Endothelial cell of umbilical vein (primary cell): ENCODE results near the gene RPL39L. TPM values are rescaled to one million over a fixed set of nuclear protein-coding genes. Genes with fewer than 3 reads are reported as not detected.
"Not testable (repeated sequence)": the region's sequence is repeated elsewhere in the genome, so short reads cannot be mapped to it uniquely, and the experiment has no call there.

ENCODE experiments used
- BruUV-seq: library from RNA; stranded (reverse); fragments of 400-500 nt; replicated peaks from 2 replicates; lab custom pipeline; 2021; lab: Mats Ljungman, UMichigan
- CTCF ChIA-PET: fragments of 300-600, 350-600 bp; sonication (Branson Sonifier 250); formaldehyde crosslinking; loops from one replicate; lab custom pipeline; 2021; ENCODE audit warnings: antibody characterized with exemption, inconsistent platforms; lab: Charles Lee
- POLR2A ChIA-PET: fragments of 300-600, 350-600 bp; sonication (Branson Sonifier 250); formaldehyde crosslinking; loops from one replicate; lab custom pipeline; 2021; ENCODE audit warnings: antibody characterized with exemption, inconsistent platforms; lab: Charles Lee
- DNase-seq: peaks from one replicate; pipeline ENCODE4 v3.0.0-alpha.2; 2011; ENCODE audit warnings: low read depth, low spot score
- FAIRE-seq: peaks from 2 replicates; lab custom pipeline; 2011; peaks lifted over from hg19 to GRCh38; lab: Jason Lieb, UNC
- H2AFZ ChIP-seq: 2 replicates; pipeline ENCODE4 v1.6.0; 2012; ENCODE audit warnings: low read depth, low read length, control low read depth, inconsistent platforms
- H3K27ac ChIP-seq: 2 replicates; pipeline ENCODE4 v1.5.1; 2011; ENCODE audit warnings: low read depth, mild to moderate bottlenecking, control low read depth, low read length, moderate library complexity; ENCODE audit not compliant: insufficient read depth
- H3K27me3 ChIP-seq, 2 experiments: 2 replicates each; pipeline versions ENCODE4 v1.6.0 to v1.6.1; 2011; ENCODE audit warnings: low read length in 2 of 2, mixed read lengths in 1 of 2; ENCODE audit not compliant: control insufficient read depth in 2 of 2, insufficient read depth in 2 of 2
- H3K36me3 ChIP-seq, 2 experiments: 2 replicates in 1 of 2; 3 replicates in 1 of 2; pipeline ENCODE4 v1.5.1; 2011; ENCODE audit warnings: low read length in 2 of 2, mild to moderate bottlenecking in 1 of 2, moderate library complexity in 1 of 2; ENCODE audit not compliant: control insufficient read depth in 2 of 2, insufficient read depth in 2 of 2; ENCODE audit errors: extremely low read depth in 1 of 2
- H3K4me1 ChIP-seq: 3 replicates; pipeline ENCODE4 v1.5.1; 2011; ENCODE audit warnings: mild to moderate bottlenecking, low read length; ENCODE audit not compliant: control insufficient read depth, insufficient read depth; ENCODE audit errors: extremely low read depth
- H3K4me2 ChIP-seq: 2 replicates; pipeline ENCODE4 v1.6.1; 2011; ENCODE audit warnings: low read length, control low read depth, mixed read lengths; ENCODE audit not compliant: insufficient read depth
- H3K4me3 ChIP-seq, 3 experiments: fragments of 200-600 bp in 1 of 3; sonication (generic), shearing (Covaris generic) in 1 of 3; replicated peaks in 1 of 3; 2 replicates each; pipeline ENCODE4 v1.5.1; 2011 to 2016; ENCODE audit warnings: control low read depth in 3 of 3, low read length in 3 of 3, mild to moderate bottlenecking in 2 of 3, inconsistent platforms in 1 of 3, low read depth in 1 of 3, moderate library complexity in 1 of 3; ENCODE audit not compliant: insufficient read depth in 1 of 3
- H3K79me2 ChIP-seq: 2 replicates; pipeline ENCODE4 v1.6.0; 2012; ENCODE audit warnings: low read length, inconsistent platforms; ENCODE audit not compliant: control insufficient read depth, insufficient read depth
- H3K9ac ChIP-seq: replicated peaks from 2 replicates; pipeline ENCODE3; 2011; ENCODE audit warnings: low read length, control low read depth; ENCODE audit not compliant: insufficient read depth; ENCODE audit errors: extremely low read depth
- H3K9me1 ChIP-seq: replicated peaks from 3 replicates; pipeline ENCODE4 v1.6.0; 2011; ENCODE audit warnings: mild to moderate bottlenecking, low read length; ENCODE audit not compliant: control insufficient read depth, insufficient read depth; ENCODE audit errors: extremely low read depth
- H3K9me3 ChIP-seq: replicated peaks from 2 replicates; pipeline ENCODE4 v1.5.1; 2012; ENCODE audit warnings: low read length, inconsistent platforms; ENCODE audit not compliant: control insufficient read depth, insufficient read depth
- H4K20me1 ChIP-seq: replicated peaks from 2 replicates; pipeline ENCODE3; 2011; ENCODE audit warnings: mild to moderate bottlenecking, low read length; ENCODE audit not compliant: control insufficient read depth, insufficient read depth; ENCODE audit errors: extremely low read depth
- EZH2 ChIP-seq: IDR thresholded peaks from 2 replicates; pipeline ENCODE4 v1.6.1; 2012; ENCODE audit warnings: borderline replicate concordance, low read depth, mild to moderate bottlenecking, moderate library complexity, low read length, inconsistent platforms; ENCODE audit not compliant: severe bottlenecking
- FOS ChIP-seq: IDR thresholded peaks from 2 replicates; pipeline ENCODE4 v1.6.1; 2011; ENCODE audit warnings: mild to moderate bottlenecking, low read length, moderate library complexity, borderline replicate concordance; ENCODE audit not compliant: insufficient read depth
- GATA2 ChIP-seq: IDR thresholded peaks from 2 replicates; pipeline ENCODE4 v1.7.0; 2011; ENCODE audit warnings: low read depth, mild to moderate bottlenecking, moderate library complexity, mixed read lengths, low read length; ENCODE audit not compliant: insufficient read length, insufficient read depth
- JUN ChIP-seq: IDR thresholded peaks from 2 replicates; pipeline ENCODE4 v1.6.1; 2011; ENCODE audit warnings: borderline replicate concordance, low read depth; ENCODE audit not compliant: insufficient read length, insufficient read depth
- MYC ChIP-seq: IDR thresholded peaks from one replicate; pipeline ENCODE4 v1.6.1; 2011; ENCODE audit warnings: mild to moderate bottlenecking, low read depth, low read length
- POLR2A ChIP-seq: IDR thresholded peaks from 2 replicates; pipeline ENCODE4 v1.6.1; 2012; ENCODE audit warnings: low read depth, mild to moderate bottlenecking, control low read depth, low read length
- POLR2AphosphoS5 ChIP-seq: IDR thresholded peaks from 2 replicates; pipeline ENCODE4 v1.6.1; 2012; ENCODE audit warnings: low read depth, mild to moderate bottlenecking, control low read depth, low read length, moderate library complexity; ENCODE audit not compliant: insufficient read depth
- dilution Hi-C: fragments of 300-500 bp; cut with MboI; formaldehyde crosslinking; loops from one replicate; pipeline ENCODE4 v1.15.0; 2019; ENCODE audit warnings: low sequenced_read_pairs; ENCODE audit not compliant: extremely low pct_ligation_motif_present
- intact Hi-C: fragments of 100-400 bp; cut with micrococcal nuclease; formaldehyde crosslinking; loops from one replicate; pipeline ENCODE4 v1.10.0; 2022
- polyA plus RNA-seq, 4 experiments: library from polyadenylated mRNA; depleted of rRNA in 3 of 4; stranded (reverse) in 3 of 4; unstranded in 1 of 4; fragments of >200 nt; gene quantifications; 2 replicates each; pipeline versions ENCODE4 v1.2.1 to v1.2.3, GENCODE V29; 2011 to 2012; ENCODE audit warnings: missing spikeins in 1 of 4
- total RNA-seq: library from RNA; stranded (reverse); gene quantifications from 2 replicates; pipeline ENCODE4 v1.2.3, GENCODE V29; 2021
- TF ChIP-seq, protein P1 (sequence below): IDR thresholded peaks from 2 replicates; pipeline ENCODE4 v1.6.1; 2011; ENCODE audit not compliant: insufficient read depth, insufficient read length
- TF ChIP-seq, protein P2 (sequence below), 2 donors: IDR thresholded peaks; 1 replicate in 1 of 2; 2 replicates in 1 of 2; pipeline ENCODE4 v1.5.1; 2011; ENCODE audit warnings: low read length in 2 of 2, mild to moderate bottlenecking in 2 of 2, moderate library complexity in 2 of 2, control low read depth in 1 of 2, inconsistent platforms in 1 of 2, low read depth in 1 of 2; ENCODE audit not compliant: insufficient read depth in 1 of 2; ENCODE audit errors: extremely low read depth in 1 of 2

RPL39L gene
- total and polyA plus RNA-seq, 2 donors (not counting 3 experiments of a cell fraction or from before 2014, with no cell fraction given), result 14.3 to 22.3 TPM

DNA sequence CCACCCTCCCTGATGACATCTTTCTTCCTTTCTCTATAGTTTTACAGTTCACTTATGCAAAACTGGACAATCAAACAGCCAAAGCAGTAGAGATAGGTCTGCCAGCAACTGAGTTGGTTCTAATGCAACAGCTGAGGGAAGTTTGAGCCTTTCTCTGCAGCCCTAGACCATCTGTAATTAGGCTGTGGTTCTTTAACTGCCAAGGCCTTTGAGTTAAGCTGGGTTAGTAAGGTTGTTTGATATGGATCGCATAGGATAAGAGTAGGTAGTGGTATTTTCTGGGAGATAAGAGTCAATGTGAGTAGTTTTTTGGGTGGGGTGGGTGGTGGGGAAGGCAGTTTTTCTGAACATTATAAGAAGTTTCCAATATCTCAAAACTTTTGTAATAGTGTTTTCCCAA lies 3.0 kb downstream of the RPL39L start:
- dilution Hi-C loops (no loop called here), intact Hi-C loops (loop anchor here (5.0 kb wide), 1 partner anchor 1029 kb away; the partner anchor contains the start of gene ETV5)
- no TSS peak for BruUV-seq
- FAIRE-seq (no peak), DNase-seq (no peak)
- peaks cover 3% of the 10 kb centered on the region for H3K79me2 ChIP-seq
- no peak overlapping the region for H3K4me3 ChIP-seq
- no peak overlapping the region for H3K27ac ChIP-seq
- no peaks in the 10 kb centered on the region for H3K9me3 ChIP-seq
- H3K9me1 ChIP-seq, result no peaks in the 10 kb centered on the region
- no peak overlapping the region for H2AFZ ChIP-seq
- no peaks in the 10 kb centered on the region for H4K20me1 ChIP-seq
- CTCF ChIA-PET, result interaction anchor here (0.7 to 6.9 kb wide), 4 partner anchors 14 to 86 kb away, joined by 3 to 109 read pairs (median 46); no protein-coding TSS in a partner anchor
- POLR2A ChIA-PET, result no interaction called here
- no peaks in the 10 kb centered on the region for H3K27me3 ChIP-seq
- H3K4me2 ChIP-seq, result no peak overlapping the region
- peaks cover 4% of the 10 kb centered on the region for H3K4me1 ChIP-seq
- no peak overlapping the region for H3K9ac ChIP-seq
- TF ChIP-seq GATA2 (no peak), POLR2AphosphoS5 (no peak), EZH2 (no peak), POLR2A (no peak), MYC (no peak), JUN (no peak), FOS (no peak)
- TF ChIP-seq, protein P1, sequence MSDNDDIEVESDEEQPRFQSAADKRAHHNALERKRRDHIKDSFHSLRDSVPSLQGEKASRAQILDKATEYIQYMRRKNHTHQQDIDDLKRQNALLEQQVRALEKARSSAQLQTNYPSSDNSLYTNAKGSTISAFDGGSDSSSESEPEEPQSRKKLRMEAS, result no peak
- TF ChIP-seq, protein P2, sequence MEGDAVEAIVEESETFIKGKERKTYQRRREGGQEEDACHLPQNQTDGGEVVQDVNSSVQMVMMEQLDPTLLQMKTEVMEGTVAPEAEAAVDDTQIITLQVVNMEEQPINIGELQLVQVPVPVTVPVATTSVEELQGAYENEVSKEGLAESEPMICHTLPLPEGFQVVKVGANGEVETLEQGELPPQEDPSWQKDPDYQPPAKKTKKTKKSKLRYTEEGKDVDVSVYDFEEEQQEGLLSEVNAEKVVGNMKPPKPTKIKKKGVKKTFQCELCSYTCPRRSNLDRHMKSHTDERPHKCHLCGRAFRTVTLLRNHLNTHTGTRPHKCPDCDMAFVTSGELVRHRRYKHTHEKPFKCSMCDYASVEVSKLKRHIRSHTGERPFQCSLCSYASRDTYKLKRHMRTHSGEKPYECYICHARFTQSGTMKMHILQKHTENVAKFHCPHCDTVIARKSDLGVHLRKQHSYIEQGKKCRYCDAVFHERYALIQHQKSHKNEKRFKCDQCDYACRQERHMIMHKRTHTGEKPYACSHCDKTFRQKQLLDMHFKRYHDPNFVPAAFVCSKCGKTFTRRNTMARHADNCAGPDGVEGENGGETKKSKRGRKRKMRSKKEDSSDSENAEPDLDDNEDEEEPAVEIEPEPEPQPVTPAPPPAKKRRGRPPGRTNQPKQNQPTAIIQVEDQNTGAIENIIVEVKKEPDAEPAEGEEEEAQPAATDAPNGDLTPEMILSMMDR (IDR thresholded peaks at IDR 0.05; ENCODE audit: extremely low read depth in 1 of 2, insufficient read depth in 1 of 2, low read depth in 1 of 2, low read length in 2 of 2), result no peak
- no peaks in the 10 kb centered on the region for H3K36me3 ChIP-seq

DNA sequence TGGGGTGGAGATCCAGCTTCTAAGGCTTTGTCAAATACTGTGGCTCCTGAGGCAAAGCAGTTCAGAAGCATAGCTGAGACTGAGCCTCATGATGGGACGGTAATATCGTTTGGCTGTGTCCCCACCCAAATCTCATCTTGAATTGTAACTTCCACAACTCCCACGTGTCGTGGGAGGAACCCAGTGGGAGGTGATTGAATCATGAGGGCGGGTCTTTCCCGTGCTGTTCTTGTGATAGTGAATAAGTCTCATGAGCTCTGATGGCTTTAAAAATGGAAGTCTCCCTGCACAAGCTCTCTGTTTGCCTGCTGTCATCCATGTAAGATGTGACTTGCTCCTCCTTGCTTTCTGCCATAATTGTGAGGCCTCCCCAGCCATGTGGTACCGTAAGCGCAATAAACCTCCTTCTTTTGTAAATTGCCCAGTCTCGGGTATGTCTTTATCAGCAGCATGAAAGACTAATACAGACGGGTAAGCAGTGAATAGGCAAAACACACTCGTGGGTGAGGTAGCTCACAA lies 4.1 kb downstream of the RPL39L start:
- H3K79me2 ChIP-seq, H3K36me3 ChIP-seq, DNase-seq, POLR2A ChIA-PET, H3K9me1 ChIP-seq, FAIRE-seq, H3K9ac ChIP-seq, H2AFZ ChIP-seq, H3K9me3 ChIP-seq, H3K4me3 ChIP-seq, BruUV-seq, H4K20me1 ChIP-seq, H3K4me2 ChIP-seq, H3K27me3 ChIP-seq, H3K27ac ChIP-seq, dilution Hi-C loops: not testable (repeated sequence)
- intact Hi-C loops, result loop anchor here (5.0 kb wide), 1 partner anchor 1028 kb away; the partner anchor contains the start of gene ETV5
- peaks cover 13% of the 10 kb centered on the region for H3K4me1 ChIP-seq
- CTCF ChIA-PET, result interaction anchor here (1.3 to 6.9 kb wide), 3 partner anchors 15 to 30 kb away, joined by 5 to 86 read pairs (median 10); no protein-coding TSS in a partner anchor
